GM18858 (cell line): ENCODE measurements around the gene ILDR2.

Source experiments
- ATAC-seq: cut with Tn5 transposase; IDR thresholded peaks from one replicate; pipeline ENCODE4 v1.9.1; 2021; ENCODE audit not compliant: unreplicated experiment

Gene ILDR2

DNA sequence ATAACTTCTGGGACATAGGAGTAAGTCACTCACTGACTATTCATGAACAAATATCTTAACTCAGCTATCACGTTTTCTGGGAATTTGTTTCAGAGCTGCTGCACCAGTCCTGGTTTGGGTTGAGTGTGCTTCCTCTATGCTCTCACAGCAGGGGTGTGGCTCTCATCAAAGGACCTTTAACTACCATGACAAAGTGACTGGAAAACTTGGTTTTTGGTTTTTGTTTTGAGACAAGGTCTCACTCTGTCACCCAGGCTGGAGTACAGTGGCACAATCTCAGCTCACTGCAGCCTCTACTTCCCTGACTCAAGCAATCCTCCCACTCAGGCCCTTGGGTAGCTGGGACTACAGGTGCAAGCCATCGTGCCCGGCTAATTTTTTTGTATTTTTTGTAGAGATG is 4.1 kb downstream of the ILDR2 start:
- ATAC-seq, result no peak

DNA sequence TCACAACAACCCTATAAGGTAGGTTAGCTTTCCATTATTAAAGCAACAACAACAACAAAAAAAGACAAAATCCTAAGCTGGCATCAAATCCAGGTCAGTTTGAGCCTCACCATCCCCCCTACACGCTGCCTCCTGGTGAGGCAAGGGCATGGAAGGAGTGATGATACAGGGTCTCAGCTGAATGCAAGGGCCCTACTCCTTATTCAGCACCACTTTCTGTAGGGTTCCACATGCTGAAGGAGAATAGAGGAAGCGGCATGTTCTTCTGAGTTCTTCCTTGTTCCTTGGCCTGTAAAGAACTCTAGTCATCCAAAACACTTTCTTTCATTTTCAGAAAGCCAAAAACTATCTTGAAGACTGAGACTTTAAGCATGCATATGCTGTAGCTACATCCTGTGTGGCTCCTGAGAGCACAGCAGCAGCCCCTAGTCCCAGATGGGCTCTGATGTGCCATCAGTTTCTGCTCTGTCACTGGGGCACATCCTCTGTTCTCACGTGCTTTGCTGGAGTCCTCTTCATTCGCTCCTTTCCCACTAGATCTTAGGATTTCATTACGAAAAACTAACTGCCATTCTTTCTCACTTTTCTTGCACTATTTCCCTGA is 6.2 kb downstream of the ILDR2 start:
- peak; percentile 73 for ATAC-seq

DNA sequence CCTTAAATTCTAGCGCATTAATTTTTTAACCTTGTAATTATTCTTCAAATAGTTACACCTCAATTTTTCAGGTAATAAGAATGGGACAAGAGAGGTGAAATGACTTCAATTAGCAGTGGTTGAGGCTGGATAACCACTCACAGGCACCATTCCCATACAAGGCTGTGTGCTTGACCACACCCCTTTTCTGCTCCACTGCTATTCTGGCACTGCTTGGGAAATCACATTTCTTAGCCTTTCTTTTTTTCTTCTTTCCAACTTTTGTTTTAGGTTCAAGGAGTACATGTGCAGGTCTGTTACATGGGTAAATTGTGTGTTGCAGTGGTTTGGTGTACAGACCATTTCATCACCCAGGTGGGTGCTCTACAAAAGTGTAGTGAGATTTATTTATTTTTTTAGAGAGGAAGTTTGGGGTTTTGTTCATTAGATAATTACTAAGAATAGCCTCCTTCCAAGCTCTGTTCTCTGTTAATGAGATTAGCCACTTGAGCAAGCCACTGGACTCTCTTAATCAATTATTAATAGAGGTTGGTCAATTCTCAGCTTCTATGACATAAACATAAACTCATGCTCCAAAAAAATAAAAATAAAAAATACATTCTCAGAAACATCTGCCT is 14.4 kb downstream of the ILDR2 start:
- no peak for ATAC-seq

DNA sequence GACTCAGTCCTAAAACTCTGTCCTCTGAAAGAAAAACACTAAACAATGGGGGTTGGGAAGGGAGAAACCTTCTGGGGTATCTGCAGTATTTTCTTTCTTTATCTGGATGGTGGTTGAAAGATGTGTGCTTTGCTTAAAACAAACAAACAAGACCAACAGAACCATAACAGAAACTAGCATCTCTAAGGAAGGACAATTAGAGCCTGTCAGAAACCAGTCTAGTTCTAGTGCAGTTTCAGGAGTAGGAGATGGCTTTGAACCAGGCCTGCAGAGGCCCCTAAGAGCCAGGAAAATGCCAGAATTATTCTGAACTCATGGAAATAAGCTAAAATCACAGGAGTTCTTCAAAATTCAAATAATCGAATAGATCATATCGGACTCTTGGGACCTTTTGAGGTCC is 18.5 kb downstream of the ILDR2 start:
- no peak for ATAC-seq

DNA sequence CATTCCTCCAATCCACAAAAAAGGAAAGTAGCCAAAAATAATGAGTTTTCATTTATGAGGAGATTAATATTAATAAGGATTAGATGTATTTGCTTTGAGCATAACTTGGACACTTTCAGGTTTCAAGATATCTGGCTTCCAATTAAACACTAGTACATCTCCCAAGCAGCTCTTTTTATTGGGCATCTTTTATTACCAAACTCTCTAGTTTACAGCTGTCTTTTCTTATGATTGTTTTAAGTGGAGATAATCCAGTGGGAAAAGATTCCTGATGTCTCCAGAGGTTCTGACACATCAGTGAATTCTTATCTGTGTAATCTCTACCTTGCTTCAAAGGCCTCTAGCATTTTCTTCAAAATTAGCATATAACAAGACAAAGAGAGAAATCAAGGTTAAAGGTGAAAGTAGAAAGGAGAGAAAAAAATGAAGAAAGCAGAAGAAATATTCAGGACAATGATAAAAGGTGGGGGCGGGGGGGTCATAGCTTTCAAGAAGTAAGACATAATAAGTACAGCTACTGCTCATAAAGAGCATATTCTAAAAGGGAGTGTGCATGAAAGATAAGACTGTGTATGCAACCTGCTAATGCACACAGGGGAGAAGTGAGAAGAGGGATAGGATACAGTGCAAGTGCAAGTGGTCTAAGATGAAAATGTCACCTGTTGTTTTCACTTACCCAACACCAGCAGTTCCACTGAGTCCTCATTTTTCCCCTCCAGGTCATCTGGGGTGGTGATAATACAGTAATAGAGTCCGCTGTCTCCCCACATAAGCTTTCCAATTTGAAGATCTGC is 19.1 kb downstream of the ILDR2 start:
- no peak for ATAC-seq

DNA sequence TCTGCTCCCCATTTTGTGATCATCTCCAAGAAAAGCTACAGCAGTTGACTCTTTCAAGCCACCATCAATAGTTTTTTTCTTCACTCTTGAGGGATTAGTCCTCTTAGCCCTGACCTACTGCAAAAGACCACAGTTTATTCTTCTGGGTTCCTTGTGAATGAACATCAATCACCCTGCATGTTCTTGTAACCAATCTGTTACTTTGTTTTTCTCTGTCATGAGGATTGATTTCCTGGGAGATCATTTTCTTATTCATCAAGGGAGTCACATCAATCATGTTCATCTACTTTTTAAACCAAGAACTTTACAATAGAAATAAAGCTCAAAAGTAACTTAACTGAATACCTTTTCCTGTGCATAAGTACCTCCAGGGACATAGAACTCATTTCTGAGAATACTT is 21.8 kb downstream of the ILDR2 start:
- ATAC-seq, result no peak

DNA sequence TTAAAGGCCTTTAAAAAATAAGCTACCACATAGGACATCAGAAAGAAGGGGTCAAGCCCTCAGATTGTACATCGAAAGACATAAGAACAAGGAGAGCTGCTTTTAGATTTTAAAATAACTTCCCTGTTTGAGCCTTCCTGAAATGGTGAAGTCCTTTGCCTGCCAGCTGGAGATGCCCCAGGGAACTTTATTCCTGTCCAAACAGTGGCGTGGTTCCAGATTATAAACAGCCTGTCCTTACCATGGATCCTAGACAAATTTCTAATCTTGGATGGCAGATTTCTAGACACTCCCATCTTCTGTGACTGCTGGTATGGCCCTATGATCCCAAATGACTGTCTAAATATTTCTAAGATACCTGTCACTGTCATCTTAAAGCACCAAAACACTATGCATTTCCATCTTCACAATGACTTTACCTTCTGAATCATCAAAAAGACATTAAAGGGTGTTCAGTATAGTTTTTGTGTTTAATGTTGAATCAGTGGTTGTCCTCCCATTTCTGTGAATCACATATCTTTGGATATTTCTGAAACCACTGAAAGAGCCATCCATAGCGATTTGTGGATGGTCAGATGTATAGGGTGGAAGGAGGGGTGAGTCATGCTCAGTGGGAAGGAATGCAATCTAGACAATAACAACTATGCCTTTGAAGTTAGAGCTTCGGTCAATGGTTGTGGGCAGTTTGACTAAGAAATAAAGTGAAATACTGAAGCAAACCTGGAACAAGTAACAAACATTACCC is 23.2 kb downstream of the ILDR2 start:
- no peak for ATAC-seq

DNA sequence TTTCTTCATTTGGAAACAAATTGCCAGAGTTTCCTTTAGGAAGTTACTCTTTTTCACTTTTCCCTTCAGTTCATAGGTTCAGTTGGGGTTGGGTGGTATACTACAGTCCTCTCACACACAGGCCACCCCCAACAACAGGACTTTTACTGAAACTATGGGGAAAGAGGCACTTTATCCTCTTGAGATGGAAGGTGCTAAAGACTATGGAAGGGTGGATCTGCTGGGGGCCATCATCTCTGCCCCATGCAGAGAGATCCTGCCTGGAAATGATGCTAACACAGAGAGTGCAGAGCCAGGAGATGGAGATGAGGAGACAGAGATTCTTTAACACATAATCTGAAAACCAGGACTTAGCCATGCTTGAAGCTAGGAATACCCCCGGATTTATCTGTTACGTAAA is 24.3 kb downstream of the ILDR2 start:
- no peak for ATAC-seq

DNA sequence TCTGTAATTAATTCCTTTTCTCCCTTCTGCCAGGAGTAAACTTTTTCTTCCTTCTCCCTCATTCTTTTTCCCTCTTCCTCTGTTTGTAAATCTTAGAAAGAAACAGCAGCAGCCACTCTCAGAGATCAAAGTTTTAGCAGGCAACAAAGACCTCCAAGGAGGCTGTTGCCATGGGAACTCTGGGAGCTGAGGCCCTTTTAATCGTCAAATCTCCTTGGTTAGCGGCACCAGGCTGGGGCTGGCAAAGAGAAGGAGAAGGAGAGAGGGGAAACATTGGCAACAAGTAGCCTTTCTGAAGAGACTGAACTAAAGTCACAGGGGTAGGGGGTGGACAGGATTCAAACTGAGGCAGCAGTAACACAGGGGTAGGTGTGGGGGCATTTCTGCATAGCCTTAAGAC is 25.2 kb downstream of the ILDR2 start:
- no peak for ATAC-seq

DNA sequence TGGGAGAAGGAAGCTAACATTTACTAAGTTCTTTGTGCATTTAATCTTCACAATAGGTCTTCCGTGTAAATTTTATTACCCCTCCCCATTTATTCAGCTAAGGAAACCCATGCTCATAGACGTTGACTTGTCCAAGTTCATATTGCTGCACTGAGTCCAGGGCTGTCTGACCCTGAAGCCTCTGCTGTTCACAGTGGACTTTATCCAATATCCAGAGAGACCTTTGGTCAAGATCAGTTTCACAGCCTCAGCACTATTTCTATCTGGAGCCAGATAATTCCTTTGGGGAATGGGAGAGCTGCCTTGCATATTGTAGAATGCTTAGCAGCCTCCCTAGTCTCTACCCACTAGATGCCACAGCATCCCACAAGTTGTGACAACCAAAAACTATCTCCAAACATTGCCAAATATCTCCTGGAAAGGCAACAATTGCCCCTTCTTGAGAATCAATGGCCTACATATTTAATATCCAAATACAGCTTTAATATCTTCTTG is 26.4 kb downstream of the ILDR2 start:
- no peak for ATAC-seq

DNA sequence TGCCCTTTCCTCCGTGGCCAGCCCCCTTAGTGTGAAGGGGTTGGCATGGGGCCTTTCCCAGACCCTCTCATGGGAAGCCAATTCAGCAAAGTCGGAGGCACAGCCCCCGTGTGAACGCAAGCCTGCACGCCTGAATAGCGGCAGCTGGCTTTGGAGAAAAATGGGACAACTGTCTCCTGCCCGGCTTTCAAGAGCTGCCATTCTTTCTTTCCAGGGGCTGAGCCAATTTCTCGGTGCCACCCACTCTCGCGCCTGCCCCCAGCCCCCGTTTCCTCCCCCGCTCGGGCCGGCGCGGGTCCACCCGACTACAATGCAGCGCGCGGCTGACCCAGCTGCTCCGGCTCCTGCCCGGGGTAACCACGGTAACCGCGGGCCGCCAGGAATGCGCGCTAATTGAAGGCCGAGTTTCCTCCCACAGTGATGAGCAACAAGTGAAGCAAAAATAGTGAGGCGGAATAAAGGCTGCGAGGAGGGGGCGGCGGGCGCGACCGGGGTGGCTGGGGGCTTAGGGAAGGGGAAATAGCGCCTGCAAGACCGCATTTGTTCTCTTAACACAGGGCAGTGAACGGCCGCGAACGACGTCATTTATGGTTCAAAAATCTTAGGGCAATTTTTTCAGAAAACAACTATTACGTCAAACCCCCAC is 27.8 kb downstream of the ILDR2 start:
- no peak for ATAC-seq

DNA sequence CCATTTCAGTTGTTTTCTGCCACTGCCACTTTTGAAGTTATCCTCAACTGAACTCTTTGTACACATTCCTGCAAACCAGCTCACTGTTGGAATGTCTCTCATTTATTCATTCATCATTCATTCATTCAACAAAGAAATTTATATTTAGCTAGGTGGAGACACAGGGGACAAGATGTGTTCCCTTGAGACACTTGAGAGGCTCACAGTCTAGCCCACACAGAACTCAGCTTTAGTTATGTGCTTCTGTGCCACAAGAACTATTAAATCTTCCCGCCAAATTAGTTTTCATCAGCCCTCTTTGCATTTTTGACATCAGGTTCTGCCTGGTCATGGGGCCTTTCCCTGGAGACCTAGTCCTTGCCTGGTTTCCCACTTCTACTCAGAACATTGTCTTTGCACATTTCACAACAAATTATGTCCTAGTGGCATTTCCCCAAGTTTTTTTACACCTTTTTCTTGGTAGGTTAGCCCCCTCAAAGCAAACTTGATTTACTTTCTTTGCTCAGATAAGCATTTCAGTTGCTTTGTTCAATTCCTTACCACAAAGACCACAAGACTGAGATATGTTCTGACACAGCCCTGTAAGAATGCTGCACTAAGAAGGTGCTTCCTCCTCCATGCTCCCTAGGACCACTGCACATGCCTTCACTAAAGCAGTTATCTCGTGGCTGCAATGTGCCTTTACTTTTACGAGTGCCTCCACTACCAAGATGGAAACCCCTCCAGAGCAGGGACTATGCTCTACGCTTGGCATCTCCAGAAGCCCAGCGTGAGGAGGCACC is 31.0 kb downstream of the ILDR2 start:
- ATAC-seq, result no peak

DNA sequence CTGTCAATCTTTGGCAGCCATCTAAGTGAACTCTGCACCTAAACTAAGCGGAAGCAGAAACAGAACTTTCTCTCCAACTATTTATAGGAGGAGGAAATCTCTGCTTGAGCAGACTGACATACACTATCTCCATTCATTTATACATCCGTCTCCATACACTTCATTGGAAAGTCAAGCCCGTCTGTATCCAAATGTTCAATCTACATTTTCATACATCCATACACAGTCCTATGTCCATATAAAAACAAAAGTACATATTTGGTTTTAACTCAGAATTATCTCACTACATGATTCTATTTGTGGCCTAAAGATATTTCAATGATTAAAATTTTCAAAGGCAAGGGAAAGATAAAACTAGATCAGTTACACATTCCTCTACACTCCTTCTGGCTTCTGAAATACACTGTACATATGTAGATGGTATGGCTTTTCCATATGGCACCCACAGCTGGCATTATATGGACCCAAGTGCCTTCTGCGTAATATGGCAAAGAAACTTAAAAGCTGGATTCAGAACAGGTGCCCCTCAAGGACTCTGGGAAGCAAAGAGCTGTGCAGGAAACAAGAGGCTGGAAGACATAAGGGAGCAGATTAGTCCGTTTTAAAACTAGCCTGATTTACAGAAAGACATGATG is 35.5 kb downstream of the ILDR2 start:
- ATAC-seq, result no peak

DNA sequence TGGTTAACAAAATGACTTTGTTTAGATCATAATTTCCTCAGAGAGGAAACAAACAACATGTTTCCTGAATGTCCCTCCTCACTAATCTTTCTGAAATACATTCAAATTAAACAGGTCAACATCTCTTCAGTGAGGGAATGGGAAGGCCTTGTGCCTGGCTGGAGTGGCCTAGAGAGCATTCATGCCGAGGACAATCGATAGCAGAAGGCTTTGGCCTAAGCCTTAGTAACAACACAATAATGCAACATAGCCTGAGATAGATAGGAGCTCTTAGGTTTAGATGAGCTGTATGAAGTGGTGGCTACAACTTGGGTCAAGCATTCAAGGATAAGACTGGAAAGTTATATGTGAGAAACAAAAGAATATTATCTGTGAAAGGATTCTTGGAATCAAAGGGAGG is 37.4 kb downstream of the ILDR2 start:
- no peak for ATAC-seq

DNA sequence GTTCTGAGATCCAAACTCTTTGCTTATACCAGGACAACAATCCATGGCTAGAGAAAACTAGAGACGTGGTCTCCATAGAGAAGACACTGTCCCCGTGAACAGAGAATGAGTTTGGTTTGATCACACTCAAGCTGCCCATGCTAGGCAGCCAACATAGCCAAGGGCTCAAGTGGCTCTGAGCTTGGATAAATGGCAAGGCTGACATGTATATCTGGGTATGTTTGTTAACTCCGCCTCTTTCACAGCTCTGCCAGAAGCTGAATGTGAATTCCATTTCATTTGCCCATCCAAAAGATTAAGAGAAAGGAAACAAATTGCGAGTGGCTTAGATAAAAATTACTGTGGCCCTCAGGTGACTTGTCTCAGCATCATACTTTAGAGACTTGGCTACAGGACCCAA is 38.0 kb downstream of the ILDR2 start:
- ATAC-seq, result no peak

DNA sequence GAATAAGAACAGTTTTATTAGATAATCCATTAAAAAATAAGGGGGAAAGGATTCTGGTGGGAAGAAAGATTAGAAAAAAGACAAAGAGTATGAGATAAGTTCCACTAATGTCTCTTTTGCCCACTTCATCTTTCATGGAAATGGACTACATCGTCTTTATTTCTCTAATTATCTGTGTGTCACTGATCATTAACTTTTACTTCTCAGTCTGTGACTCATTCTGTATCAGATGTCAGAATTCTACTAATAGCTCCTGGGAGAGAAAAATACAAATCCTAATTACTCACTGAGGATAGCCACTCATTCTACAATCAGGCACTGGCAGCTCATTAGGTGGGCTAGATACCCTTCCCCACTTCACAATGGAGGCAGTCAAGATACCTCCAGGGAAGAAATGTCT is 41.7 kb downstream of the ILDR2 start:
- ATAC-seq, result no peak

DNA sequence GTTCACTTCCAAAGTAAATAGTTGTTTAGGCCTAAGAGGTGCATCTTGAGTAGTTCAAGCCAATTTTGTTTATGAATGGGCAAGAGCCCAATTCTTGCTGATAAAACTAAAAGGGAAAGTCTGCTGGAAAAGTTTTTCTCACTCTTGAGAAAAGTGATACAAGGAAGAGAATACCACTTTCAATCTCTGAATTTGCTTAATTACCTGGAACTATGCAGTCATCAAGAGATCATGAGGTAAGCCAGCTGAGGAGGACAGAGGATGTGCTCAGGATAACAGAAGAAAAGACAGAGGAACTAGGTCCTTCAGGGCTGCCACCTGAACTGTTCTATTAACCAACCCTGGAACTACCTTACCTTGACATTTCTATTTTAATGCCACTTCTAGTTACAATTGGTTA is 42.2 kb downstream of the ILDR2 start:
- ATAC-seq, result no peak

DNA sequence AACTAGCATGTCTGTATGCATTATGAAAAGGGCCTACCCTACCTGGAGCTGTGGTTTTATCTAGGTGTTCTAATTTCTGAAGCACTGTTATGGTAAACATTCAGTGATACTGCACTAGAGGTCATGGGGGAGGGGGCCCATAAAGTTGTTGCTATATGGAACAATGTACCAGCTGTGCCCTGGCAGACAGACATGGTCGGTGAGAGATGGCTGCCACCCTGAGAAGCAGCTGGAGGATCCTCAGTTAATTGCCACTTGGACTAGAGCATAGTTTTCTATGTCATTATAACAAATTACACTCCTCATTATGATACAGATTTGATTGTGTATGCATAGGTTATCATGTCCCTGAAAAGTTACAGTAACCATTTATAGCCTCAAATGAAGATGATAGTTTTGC is 45.4 kb downstream of the ILDR2 start:
- no peak for ATAC-seq

DNA sequence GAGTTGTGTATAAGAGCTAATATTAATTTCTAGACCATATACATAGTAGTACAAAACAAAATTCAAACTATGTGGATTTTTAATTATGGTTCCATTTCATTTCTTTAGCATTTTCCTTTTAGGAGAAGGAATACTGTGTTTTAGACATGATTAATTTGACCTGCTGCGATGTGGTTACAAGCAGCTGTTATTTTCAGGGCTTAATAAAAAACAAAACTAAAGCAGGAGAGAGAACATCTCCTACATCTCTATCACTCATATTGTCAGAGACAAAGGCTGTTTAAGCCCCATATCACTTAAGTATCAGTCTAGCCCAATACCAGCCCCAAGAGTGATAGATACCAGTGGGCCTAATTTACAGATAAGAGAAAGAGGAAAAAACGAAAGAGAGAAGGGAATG is 47.6 kb downstream of the ILDR2 start:
- ATAC-seq, result no peak
